CD14-positive monocyte (primary cell): ENCODE data around the gene GOLGA7B. TPM values are rescaled to one million over a fixed set of nuclear protein-coding genes. Genes with fewer than 3 reads are reported as not detected.

Experiments used
- DNase-seq, 3 donors: peaks; one replicate each; pipeline ENCODE4 v3.0.0-alpha.2; 2011 to 2022
- H2AFZ ChIP-seq: 2 replicates; pipeline ENCODE4 v1.6.0; 2012; ENCODE audit warnings: mild to moderate bottlenecking, low read depth, low read length, inconsistent platforms; ENCODE audit not compliant: insufficient read depth, poor library complexity, severe bottlenecking
- H3K27ac ChIP-seq, 2 donors: 1 replicate in 1 of 2; 2 replicates in 1 of 2; pipeline ENCODE4 v1.5.1; 2012 to 2013; ENCODE audit warnings: low read length in 2 of 2, control low read depth in 1 of 2, inconsistent platforms in 1 of 2, low read depth in 1 of 2, mild to moderate bottlenecking in 1 of 2
- H3K27me3 ChIP-seq, 2 donors: one replicate each; pipeline versions ENCODE4 v1.6.0 to v1.6.1; 2011 to 2013; ENCODE audit warnings: low read length in 2 of 2; ENCODE audit not compliant: control insufficient read depth in 2 of 2, insufficient read depth in 2 of 2
- H3K36me3 ChIP-seq, 2 donors: replicated peaks in 1 of 2; 1 replicate in 1 of 2; 2 replicates in 1 of 2; pipeline versions ENCODE4 v1.5.1 to v1.6.1; 2012 to 2013; ENCODE audit warnings: low read length in 2 of 2, control low read depth in 1 of 2, inconsistent platforms in 1 of 2, mild to moderate bottlenecking in 1 of 2; ENCODE audit not compliant: insufficient read depth in 2 of 2, control insufficient read depth in 1 of 2
- H3K4me1 ChIP-seq, 2 donors: 1 replicate in 1 of 2; 2 replicates in 1 of 2; pipeline versions ENCODE4 v1.5.1 to v1.6.1; 2012 to 2013; ENCODE audit warnings: low read length in 2 of 2, control low read depth in 1 of 2, inconsistent platforms in 1 of 2, mild to moderate bottlenecking in 1 of 2, moderate library complexity in 1 of 2; ENCODE audit not compliant: insufficient read depth in 2 of 2, control insufficient read depth in 1 of 2
- H3K4me2 ChIP-seq: replicated peaks from 2 replicates; pipeline ENCODE3; 2012; ENCODE audit warnings: low read length, moderate library complexity, mild to moderate bottlenecking; ENCODE audit not compliant: poor library complexity, severe bottlenecking; ENCODE audit errors: extremely low read depth
- H3K4me3 ChIP-seq, 3 experiments: fragments of 200-600 bp in 1 of 3; sonication (generic) in 1 of 3; replicated peaks in 1 of 3; 1 replicate in 2 of 3; 2 replicates in 1 of 3; pipeline ENCODE4 v1.5.1; 2011 to 2013; ENCODE audit warnings: low read length in 3 of 3, mild to moderate bottlenecking in 3 of 3, control low read depth in 2 of 3, low read depth in 2 of 3, inconsistent platforms in 1 of 3, moderate library complexity in 1 of 3
- H3K79me2 ChIP-seq: 2 replicates; pipeline ENCODE4 v1.6.0; 2012; ENCODE audit warnings: mild to moderate bottlenecking, control low read depth, inconsistent platforms, low read length, moderate library complexity; ENCODE audit not compliant: insufficient read depth
- H3K9ac ChIP-seq: 2 replicates; pipeline ENCODE4 v1.6.0; 2017; ENCODE audit warnings: low read length, mild to moderate bottlenecking; ENCODE audit not compliant: insufficient read depth, poor library complexity, severe bottlenecking
- H3K9me3 ChIP-seq, 2 donors: replicated peaks in 1 of 2; 1 replicate in 1 of 2; 2 replicates in 1 of 2; pipeline versions ENCODE4 v1.5.1 to v1.6.1; 2012 to 2013; ENCODE audit warnings: low read length in 2 of 2, control low read depth in 1 of 2; ENCODE audit not compliant: control insufficient read depth in 1 of 2, insufficient read depth in 1 of 2
- H4K20me1 ChIP-seq: 2 replicates; pipeline ENCODE4 v1.6.0; 2012; ENCODE audit warnings: mild to moderate bottlenecking, low read length, control low read depth, moderate library complexity; ENCODE audit not compliant: insufficient read depth
- H3K27ac Mint-ChIP-seq, 7 donors: one replicate each; pipeline ENCODE4 v1.8.0; 2020; ENCODE audit warnings: mild to moderate bottlenecking in 7 of 7, mixed read lengths in 7 of 7, moderate library complexity in 6 of 7, inconsistent platforms in 2 of 7
- H3K27me3 Mint-ChIP-seq, 3 donors: one replicate each; pipeline ENCODE4 v1.8.0; 2021 to 2022; ENCODE audit warnings: low read depth in 3 of 3, mild to moderate bottlenecking in 3 of 3, mixed read lengths in 3 of 3, moderate library complexity in 3 of 3, inconsistent platforms in 1 of 3
- H3K36me3 Mint-ChIP-seq, 2 donors: one replicate each; pipeline ENCODE4 v1.8.0; 2020; ENCODE audit warnings: mixed read lengths in 2 of 2, inconsistent platforms in 1 of 2, mild to moderate bottlenecking in 1 of 2
- H3K4me1 Mint-ChIP-seq: one replicate; pipeline ENCODE4 v1.8.0; 2020; ENCODE audit warnings: mild to moderate bottlenecking, mixed read lengths
- H3K4me3 Mint-ChIP-seq, 2 donors: one replicate each; pipeline ENCODE4 v1.8.0; 2020; ENCODE audit warnings: mild to moderate bottlenecking in 2 of 2, mixed read lengths in 2 of 2, moderate library complexity in 1 of 2
- H3K9me3 Mint-ChIP-seq, 7 donors: one replicate each; pipeline ENCODE4 v1.8.0; 2020 to 2022; ENCODE audit warnings: mixed read lengths in 7 of 7, mild to moderate bottlenecking in 6 of 7, moderate library complexity in 6 of 7, inconsistent platforms in 2 of 7
- WGBS: methylation state at CpG from one replicate; pipeline ENCODE4 v1.1.5; 2013; ENCODE audit warnings: missing lambda C conversion rate; ENCODE audit not compliant: insufficient coverage; 5-methylcytosine and 5-hydroxymethylcytosine counted together
- intact Hi-C, 2 donors: fragments of 100-400 bp; cut with micrococcal nuclease; formaldehyde crosslinking; loops; one replicate each; pipeline versions ENCODE4 v1.15.0 to v1.15.1; 2023
- polyA plus RNA-seq, 3 donors: library from polyadenylated mRNA; depleted of rRNA in 1 of 3; unstranded in 2 of 3; stranded (reverse) in 1 of 3; fragments of 300-500 nt in 2 of 3; fragments of >200 nt in 1 of 3; fragmentation: Illumina TruSeq in 2 of 3; gene quantifications; 1 replicate in 2 of 3; 2 replicates in 1 of 3; pipeline ENCODE4 v1.2.3, GENCODE V29; 2012 to 2021
- TF ChIP-seq, protein P1 (sequence below): fragments of 200-600 bp; IDR thresholded peaks from one replicate; pipeline ENCODE4 v1.8.0; 2022; ENCODE audit warnings: antibody characterized with exemption, mild to moderate bottlenecking

Gene GOLGA7B
- polyA plus RNA-seq, 3 donors: 0.03 TPM; not detected in 2

DNA sequence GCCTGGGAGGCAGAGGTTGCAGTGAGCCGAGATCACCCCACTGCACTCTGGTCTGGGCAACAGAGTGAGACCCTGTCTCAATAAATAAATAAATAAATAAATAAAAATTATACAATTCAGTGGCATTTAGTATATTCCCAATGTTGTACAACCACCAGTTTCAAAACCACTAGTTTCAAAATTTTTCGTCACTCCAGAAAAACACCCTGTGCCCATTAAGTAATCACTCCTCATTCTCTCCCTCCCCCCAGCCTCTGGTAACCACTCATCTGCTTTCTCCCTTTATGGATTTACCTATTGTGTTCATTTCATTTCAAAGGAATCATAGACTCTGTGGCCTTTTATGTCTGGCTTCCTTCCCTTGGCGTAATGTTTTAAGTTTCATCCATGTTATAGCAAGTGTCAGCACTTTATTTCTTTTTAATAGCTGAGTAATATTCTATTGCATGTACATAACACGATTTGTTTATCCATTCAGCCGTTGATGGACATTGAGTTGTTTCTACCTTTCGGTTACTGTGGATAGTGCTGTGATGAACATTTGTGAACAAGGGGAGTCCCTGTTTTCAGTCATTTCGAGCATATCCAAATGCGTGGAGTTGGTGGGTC lies 29.4 kb upstream of the GOLGA7B start:
- H3K9ac ChIP-seq: no peak overlapping the region
- no peak overlapping the region for H3K4me3 Mint-ChIP-seq
- peaks cover 0 to 5% of the 10 kb centered on the region in 2 donors for H3K27me3 ChIP-seq
- no peaks in the 10 kb centered on the region for H3K4me1 ChIP-seq
- intact Hi-C loops: no loop called here
- no peak overlapping the region for H2AFZ ChIP-seq
- no peak overlapping the region for H3K27ac ChIP-seq
- no peak for DNase-seq
- 79% methylated on average over 2 of the region's 8 CpGs for WGBS
- no peak overlapping the region for H3K4me2 ChIP-seq
- H3K36me3 Mint-ChIP-seq: no peaks in the 10 kb centered on the region
- H3K79me2 ChIP-seq: no peaks in the 10 kb centered on the region
- no peaks in the 10 kb centered on the region for H3K36me3 ChIP-seq
- H3K27ac Mint-ChIP-seq: no peak overlapping the region
- H3K27me3 Mint-ChIP-seq: peaks cover under 1 to 22% (median 8%) of the 10 kb centered on the region in 3 donors
- H4K20me1 ChIP-seq: no peaks in the 10 kb centered on the region
- TF ChIP-seq, protein P1, sequence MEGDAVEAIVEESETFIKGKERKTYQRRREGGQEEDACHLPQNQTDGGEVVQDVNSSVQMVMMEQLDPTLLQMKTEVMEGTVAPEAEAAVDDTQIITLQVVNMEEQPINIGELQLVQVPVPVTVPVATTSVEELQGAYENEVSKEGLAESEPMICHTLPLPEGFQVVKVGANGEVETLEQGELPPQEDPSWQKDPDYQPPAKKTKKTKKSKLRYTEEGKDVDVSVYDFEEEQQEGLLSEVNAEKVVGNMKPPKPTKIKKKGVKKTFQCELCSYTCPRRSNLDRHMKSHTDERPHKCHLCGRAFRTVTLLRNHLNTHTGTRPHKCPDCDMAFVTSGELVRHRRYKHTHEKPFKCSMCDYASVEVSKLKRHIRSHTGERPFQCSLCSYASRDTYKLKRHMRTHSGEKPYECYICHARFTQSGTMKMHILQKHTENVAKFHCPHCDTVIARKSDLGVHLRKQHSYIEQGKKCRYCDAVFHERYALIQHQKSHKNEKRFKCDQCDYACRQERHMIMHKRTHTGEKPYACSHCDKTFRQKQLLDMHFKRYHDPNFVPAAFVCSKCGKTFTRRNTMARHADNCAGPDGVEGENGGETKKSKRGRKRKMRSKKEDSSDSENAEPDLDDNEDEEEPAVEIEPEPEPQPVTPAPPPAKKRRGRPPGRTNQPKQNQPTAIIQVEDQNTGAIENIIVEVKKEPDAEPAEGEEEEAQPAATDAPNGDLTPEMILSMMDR: no peak
- no peak overlapping the region for H3K4me3 ChIP-seq
- H3K4me1 Mint-ChIP-seq: no peaks in the 10 kb centered on the region
- no peaks in the 10 kb centered on the region for H3K9me3 ChIP-seq
- peaks cover 0 to 1% (median 0%) of the 10 kb centered on the region in 7 donors for H3K9me3 Mint-ChIP-seq

DNA sequence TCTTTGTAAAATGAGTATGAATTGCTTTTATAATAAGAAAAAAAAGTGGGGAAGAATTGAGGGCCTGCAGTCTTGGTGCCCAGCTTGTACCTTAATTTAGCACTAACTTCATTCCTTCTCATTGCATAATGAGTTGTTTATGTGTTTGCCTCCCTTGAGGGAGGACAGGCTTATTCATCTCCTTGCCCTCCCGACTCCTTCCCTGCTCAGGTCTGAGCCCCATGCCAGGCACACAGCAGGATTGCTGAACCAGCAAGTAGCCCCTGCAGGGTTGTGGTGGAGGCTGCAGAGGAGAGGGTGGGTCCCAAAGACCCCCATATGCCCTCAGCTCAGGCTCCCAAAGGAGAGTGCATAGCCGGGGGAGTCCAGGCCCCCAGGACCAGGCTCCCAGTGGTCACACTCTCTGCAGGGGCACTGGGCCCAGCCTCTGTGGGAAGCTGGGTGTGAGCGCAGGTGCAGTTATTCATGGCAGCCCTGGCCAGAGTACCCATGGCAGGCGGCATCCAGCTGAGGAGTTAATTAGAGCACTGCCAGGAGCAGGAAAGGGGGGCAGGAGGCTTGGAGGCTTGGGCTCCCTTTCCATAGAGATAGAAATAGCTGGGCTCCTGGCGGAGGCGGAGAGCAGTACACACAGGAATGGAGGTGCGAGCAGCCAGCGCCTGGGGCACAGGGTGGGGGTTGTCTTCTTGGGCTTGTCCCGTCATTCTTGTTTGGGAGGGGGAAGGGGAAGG lies 28.2 kb upstream of the GOLGA7B start:
- intact Hi-C loops: no loop called here
- TF ChIP-seq, protein P1: no peak

More for the DNA sequence above, 28.2 kb upstream of the GOLGA7B start:
- peaks cover 0 to 5% of the 10 kb centered on the region in 2 donors for H3K27me3 ChIP-seq
- Mint-ChIP-seq H3K4me1 (no peaks in the 10 kb centered on the region), H3K27me3 (peaks cover 0 to 23% (median 14%) of the 10 kb centered on the region in 3 donors), H3K36me3 (no peaks in the 10 kb centered on the region), H3K9me3 (peaks cover 0 to 1% (median 0%) of the 10 kb centered on the region in 7 donors), H3K27ac (no peak overlapping the region), H3K4me3 (no peak overlapping the region)
- H3K4me3 ChIP-seq: no peak overlapping the region
- no peak overlapping the region for H2AFZ ChIP-seq
- H3K36me3 ChIP-seq: no peaks in the 10 kb centered on the region
- H3K9ac ChIP-seq: no peak overlapping the region
- no peaks in the 10 kb centered on the region for H3K9me3 ChIP-seq
- no peak overlapping the region for H3K27ac ChIP-seq
- no peak for DNase-seq
- 70% methylated on average over 6 of the region's 9 CpGs for WGBS
- H3K4me1 ChIP-seq: no peaks in the 10 kb centered on the region
- H4K20me1 ChIP-seq: no peaks in the 10 kb centered on the region
- H3K4me2 ChIP-seq: no peak overlapping the region
- no peaks in the 10 kb centered on the region for H3K79me2 ChIP-seq
